Mucosa of stomach (tissue), 1 donor: ENCODE measurements around the gene GUK1.
A peak's percentile ranks its signal among the peaks of the same experiment; 100 is the strongest.

Source experiments
- H3K27me3 ChIP-seq: one replicate; pipeline ENCODE4 v1.7.0; 2013; ENCODE audit warnings: mild to moderate bottlenecking, low read length; ENCODE audit not compliant: control insufficient read depth, insufficient read depth
- H3K36me3 ChIP-seq: one replicate; pipeline ENCODE4 v1.7.0; 2013; ENCODE audit warnings: low read length; ENCODE audit not compliant: control insufficient read depth, insufficient read depth
- H3K4me1 ChIP-seq: one replicate; pipeline ENCODE4 v1.7.0; 2013; ENCODE audit warnings: mild to moderate bottlenecking, low read length; ENCODE audit not compliant: control insufficient read depth, insufficient read depth
- H3K4me3 ChIP-seq: one replicate; pipeline ENCODE4 v1.7.0; 2013; ENCODE audit warnings: low read length
- H3K9ac ChIP-seq: one replicate; pipeline ENCODE4 v1.7.0; 2013; ENCODE audit warnings: mild to moderate bottlenecking, low read length, moderate library complexity
- H3K9me3 ChIP-seq: one replicate; pipeline ENCODE4 v1.7.0; 2013; ENCODE audit warnings: mild to moderate bottlenecking, low read length, moderate library complexity; ENCODE audit not compliant: control insufficient read depth
- donor health status: Pancreatic carcinoma.

The GUK1 gene

DNA sequence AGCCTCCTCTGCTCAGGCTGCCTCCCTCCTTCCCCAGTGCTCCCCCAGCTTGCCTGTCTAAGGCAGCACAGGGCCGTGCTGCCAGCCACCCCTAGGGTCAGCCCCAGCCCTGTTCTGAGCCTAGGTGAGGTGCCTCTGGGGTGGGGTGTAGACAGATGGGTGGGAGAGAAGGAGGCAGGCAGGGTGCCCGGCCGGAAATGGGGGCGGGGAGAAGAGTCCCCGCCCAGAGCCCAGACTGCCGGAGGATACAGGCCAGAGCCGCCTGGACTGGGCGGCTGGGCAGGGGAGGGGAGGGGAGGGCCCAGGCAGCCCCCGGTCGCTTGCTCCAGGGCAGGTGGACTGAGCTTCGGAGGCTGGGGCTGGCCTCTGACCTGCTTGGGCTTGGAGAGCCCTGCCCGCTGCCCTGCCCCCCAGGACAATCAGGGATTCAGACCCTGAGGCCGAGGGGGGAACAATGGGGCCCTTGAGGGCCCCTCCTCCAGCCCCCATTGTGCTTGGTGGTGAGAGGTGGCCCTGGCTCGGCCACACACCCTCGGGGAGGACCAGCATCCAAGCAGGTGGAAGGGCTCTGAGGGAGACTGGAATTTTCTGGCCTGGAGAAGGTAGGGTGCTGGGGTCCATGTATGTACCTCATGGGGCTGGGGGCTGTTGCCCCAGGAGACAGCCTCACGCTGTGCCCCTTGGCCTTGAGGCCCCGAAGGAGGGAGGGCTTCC is 9.5 kb downstream of the GUK1 start, which contains the start of gene GJC2:
TSS of gene GJC2 (plus strand) at position 525 of the 714 bp plus-strand sequence. CDS start 7,829 bp downstream, outside the sequence.
- Histone ChIP-seq H3K9ac (peak within 1 kb of the TSS; percentile 55), H3K27me3 (no peaks in the 10 kb centered on the region), H3K4me1 (peaks cover 38% of the 10 kb centered on the region), H3K9me3 (no peaks in the 10 kb centered on the region), H3K36me3 (peaks cover 4% of the 10 kb centered on the region), H3K4me3 (no peak within 1 kb of the TSS)

DNA sequence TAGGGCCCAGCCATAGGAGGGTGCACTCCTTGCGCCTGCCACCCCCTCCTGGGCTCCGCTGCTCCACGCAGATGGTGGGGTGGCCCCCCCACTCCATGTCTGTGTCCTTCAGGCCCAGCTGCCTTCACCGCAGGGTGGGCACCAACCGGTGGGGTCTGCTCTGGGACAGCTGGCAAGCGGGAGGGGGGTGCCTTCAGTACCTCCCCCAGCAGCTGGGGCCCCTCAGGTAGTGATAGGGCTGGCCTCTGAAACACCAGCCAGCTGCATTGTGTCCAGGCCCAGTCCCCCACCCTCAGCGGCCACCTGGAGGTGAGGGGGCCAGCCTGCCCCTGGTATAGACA is 10.0 kb downstream of the GUK1 start:
- H3K4me1 ChIP-seq = peaks cover 36% of the 10 kb centered on the region

GRCh38 chr1:228150461-228151179 is 10.5 kb downstream of the GUK1 start:
- peaks cover 40% of the 10 kb centered on the region for H3K4me1 ChIP-seq
- peaks cover 4% of the 10 kb centered on the region for H3K36me3 ChIP-seq
- H3K27me3 ChIP-seq = no peaks in the 10 kb centered on the region
- H3K9me3 ChIP-seq = no peaks in the 10 kb centered on the region
- H3K9ac ChIP-seq = peak overlapping the region; percentile 43
- H3K4me3 ChIP-seq = no peak overlapping the region

More for the DNA sequence above, 10.0 kb downstream of the GUK1 start:
- H3K27me3 ChIP-seq = no peaks in the 10 kb centered on the region
- H3K4me3 ChIP-seq = no peak overlapping the region
- H3K36me3 ChIP-seq = peaks cover 4% of the 10 kb centered on the region
- peak overlapping the region; percentile 43 for H3K9ac ChIP-seq
- H3K9me3 ChIP-seq = no peaks in the 10 kb centered on the region

DNA sequence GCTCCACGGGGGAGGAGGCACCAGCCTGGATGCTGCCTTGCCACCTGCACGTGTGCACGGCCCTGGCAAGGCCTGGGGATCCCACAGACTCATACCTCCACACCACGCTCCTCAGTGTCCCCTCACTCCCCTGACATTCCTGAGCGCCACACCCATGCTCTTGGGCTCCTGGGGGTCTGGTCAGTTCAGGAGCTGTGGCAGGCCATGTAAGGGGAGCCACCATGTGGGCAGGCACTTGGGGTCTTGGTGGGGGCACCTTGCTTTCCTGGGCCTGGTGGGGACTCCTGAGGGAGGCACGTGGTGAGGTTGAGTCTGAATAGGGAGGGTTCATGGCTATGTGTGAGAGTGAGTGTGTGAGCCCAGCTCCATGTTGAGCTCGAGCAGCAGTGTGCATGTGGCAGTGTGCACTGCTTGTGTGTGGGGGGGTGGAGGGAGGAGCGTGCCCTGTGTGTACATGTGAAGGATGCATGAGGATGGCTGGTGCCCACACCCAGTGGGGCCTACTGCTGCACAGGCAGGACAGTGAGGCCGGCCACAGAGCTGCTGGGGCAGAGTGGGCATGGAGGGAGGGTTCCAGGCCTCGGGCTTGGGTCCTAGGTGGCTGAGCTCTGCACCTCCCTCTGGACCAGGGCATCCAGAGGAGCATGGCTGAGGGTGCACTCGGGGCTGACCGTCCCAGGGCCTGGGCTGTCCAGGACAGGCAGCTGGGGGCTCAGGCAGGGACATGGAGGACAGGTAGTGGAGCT is 11.3 kb downstream of the GUK1 start:
- peak overlapping the region; percentile 43 for H3K9ac ChIP-seq
- H3K4me1 ChIP-seq = peaks cover 40% of the 10 kb centered on the region
- H3K36me3 ChIP-seq = peaks cover 4% of the 10 kb centered on the region
- H3K4me3 ChIP-seq = no peak overlapping the region
- no peaks in the 10 kb centered on the region for H3K9me3 ChIP-seq
- H3K27me3 ChIP-seq = no peaks in the 10 kb centered on the region

- no peaks in the 10 kb centered on the region for H3K9me3 ChIP-seq
- H3K36me3 ChIP-seq = no peaks in the 10 kb centered on the region
- H3K4me1 ChIP-seq = peaks cover 40% of the 10 kb centered on the region
- H3K4me3 ChIP-seq = no peak overlapping the region
- H3K27me3 ChIP-seq = no peaks in the 10 kb centered on the region
- no peak overlapping the region for H3K9ac ChIP-seq
Observed at GRCh38 chr1:228152097-228152917, 12.2 kb downstream of the GUK1 start.

- Histone ChIP-seq H3K9me3 (no peaks in the 10 kb centered on the region), H3K27me3 (no peaks in the 10 kb centered on the region), H3K4me1 (peaks cover 40% of the 10 kb centered on the region), H3K4me3 (no peak overlapping the region), H3K9ac (no peak overlapping the region), H3K36me3 (no peaks in the 10 kb centered on the region)
Observed at GRCh38 chr1:228152918-228153258, 12.8 kb downstream of the GUK1 start.

DNA sequence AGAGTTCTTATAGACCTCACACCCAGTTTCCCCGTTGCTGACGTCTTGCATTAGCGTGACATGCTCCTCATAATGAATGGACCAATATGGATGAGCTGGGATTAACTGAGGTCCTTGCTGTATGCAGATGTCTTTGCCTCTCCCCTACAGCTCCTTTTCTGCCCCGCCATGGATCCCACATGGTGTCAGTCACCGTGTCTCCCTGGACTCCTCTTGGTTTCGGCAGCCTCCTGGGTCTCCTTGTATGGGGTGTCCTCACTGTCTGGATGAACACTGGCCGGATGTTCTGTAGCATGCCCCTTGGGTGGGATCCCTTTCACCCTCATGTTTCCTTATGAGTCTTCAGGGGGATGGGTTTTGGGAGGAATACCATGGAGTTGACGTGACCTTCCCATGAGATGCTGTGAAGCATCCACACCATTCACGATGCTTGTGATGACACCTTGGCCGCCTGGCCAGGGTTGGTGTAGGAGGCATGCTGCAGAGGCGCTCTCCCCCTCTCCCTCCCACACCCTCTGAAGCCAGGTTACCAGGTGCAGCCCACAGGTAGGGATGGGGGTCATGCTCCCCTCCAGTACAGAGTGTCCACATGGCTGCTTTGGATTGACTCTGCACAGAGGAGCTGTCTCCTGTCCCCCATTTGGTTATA is 14.1 kb downstream of the GUK1 start:
- H3K4me3 ChIP-seq = no peak overlapping the region
- peaks cover 28% of the 10 kb centered on the region for H3K4me1 ChIP-seq
- H3K9ac ChIP-seq = no peak overlapping the region

DNA sequence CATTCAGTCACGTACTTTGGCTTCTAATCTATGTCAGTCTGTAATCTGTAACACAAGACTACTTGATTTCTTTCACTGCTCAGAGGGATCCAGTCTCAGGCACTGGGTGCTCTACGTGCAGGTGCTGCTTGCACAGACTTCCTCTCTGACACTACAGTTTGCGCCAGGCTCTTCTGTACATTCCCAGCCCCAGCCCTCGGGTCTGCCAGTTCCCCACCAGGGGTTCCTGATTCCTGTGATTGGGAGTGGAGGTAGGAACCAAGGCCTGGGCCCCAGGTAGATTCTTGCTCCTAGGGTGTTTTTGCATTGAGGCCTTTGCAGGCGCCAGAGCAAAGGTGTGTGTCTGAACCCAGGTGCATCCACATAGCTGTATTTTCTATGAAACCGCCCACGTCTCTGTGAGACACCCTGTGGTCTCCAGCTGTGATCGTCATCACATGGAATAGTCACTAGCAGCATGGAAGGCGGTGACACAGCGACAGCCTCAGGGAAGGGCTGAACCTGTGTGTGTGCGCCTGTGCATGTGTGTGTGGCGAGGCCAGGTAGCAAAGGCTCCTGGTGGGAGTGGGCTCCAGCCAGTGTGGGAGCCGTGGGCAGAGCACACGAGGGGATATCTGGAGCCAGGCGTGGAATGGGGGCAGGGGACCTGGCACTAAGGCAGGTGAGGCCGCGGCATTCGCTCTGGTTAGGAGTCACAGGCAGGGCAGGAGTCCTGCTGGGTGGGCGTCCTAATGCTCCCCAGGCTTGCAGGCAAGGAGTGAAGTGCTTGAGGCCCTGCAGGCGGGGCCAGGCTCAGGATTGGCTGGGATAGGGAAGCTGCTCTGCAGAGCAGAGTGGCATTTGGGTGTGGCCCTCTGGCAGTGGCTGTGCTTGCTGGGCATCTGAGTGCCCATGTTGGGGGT is 14.8 kb downstream of the GUK1 start:
- H3K4me1 ChIP-seq = peaks cover 21% of the 10 kb centered on the region
- H3K4me3 ChIP-seq = no peak overlapping the region
- H3K9ac ChIP-seq = no peak overlapping the region
- H3K9me3 ChIP-seq = no peaks in the 10 kb centered on the region
- no peaks in the 10 kb centered on the region for H3K36me3 ChIP-seq
- no peaks in the 10 kb centered on the region for H3K27me3 ChIP-seq

More for the DNA sequence above, 14.1 kb downstream of the GUK1 start:
- no peaks in the 10 kb centered on the region for H3K9me3 ChIP-seq
- no peaks in the 10 kb centered on the region for H3K36me3 ChIP-seq
- H3K27me3 ChIP-seq = no peaks in the 10 kb centered on the region

GRCh38 chr1:228155596-228156514 is 15.8 kb downstream of the GUK1 start:
- no peak overlapping the region for H3K9ac ChIP-seq
- H3K9me3 ChIP-seq = no peaks in the 10 kb centered on the region
- peaks cover 16% of the 10 kb centered on the region for H3K4me1 ChIP-seq
- H3K4me3 ChIP-seq = no peak overlapping the region
- no peaks in the 10 kb centered on the region for H3K36me3 ChIP-seq
- H3K27me3 ChIP-seq = peaks cover 6% of the 10 kb centered on the region

DNA sequence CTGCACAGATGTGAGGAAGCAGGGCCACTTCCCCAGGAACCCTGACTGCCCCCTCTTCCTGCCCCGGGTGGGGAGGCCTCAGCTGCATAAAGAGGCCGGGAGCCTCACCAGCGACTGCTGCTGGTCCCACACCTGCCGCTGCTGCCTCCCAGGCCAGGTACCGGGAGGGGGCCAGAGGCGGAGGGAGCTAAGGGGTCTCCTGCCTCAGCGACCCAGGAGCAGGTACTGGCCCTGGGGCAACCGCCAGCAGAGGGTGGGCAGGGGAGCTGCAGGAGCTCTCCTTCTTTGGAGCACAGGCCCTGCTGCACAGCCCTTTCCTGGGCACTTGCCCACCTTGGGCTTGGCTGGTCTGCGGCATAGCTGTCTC is 16.4 kb downstream of the GUK1 start:
- no peak overlapping the region for H3K4me3 ChIP-seq
- peaks cover 12% of the 10 kb centered on the region for H3K4me1 ChIP-seq
- no peaks in the 10 kb centered on the region for H3K36me3 ChIP-seq
- H3K9ac ChIP-seq = no peak overlapping the region
- H3K9me3 ChIP-seq = no peaks in the 10 kb centered on the region
- peaks cover 6% of the 10 kb centered on the region for H3K27me3 ChIP-seq
